Measurements from ENCODE around the gene RBM33.

- TF ChIP-seq CTCF (IDR thresholded peaks at IDR 0.05; ENCODE audit: low read length) (no peak), EZH2 (IDR thresholded peaks at IDR 0.05; ENCODE audit: borderline replicate concordance, low read length) (no peak)
Measured at GRCh38 chr7:155769701-155770100, 125.2 kb downstream of the RBM33 start.
